Hindlimb muscle (tissue), 1 donor: ENCODE measurements around the gene ANXA1. TPM values are rescaled to one million over a fixed set of nuclear protein-coding genes. Genes with fewer than 3 reads are reported as not detected.

ENCODE experiments used
- DNase-seq: peaks from one replicate; pipeline ENCODE4 v3.0.0-alpha.2; 2013
- polyA plus RNA-seq: library from polyadenylated mRNA; unstranded; fragments of 120-200 nt; gene quantifications from one replicate; pipeline ENCODE4 v1.2.1, GENCODE V29; 2013; ENCODE audit not compliant: insufficient read length

The ANXA1 gene
- polyA plus RNA-seq, 1 donor: 81.4 TPM

DNA sequence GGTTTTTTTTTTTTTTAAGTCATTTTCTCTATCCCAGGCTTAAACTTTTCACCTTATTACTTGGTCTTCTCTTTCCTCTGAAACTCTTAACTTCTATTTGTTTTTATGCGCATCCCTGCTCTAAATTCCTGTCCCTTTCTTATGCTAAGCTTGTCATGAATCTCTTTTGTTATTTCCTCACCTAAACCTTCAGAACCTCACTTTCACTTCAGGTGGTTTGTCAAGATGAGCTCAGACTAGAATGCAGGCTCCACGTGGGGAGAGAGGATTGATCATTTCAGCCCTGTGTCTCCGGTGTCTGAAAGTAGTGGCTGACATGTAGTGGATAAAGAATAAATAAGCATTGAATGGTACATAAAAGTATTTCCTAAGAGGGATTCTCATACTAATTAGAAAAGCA is 63.6 kb downstream of the ANXA1 start:
- DNase-seq: no peak

- no peak for DNase-seq
Observed at GRCh38 chr9:73216100-73216499, 64.4 kb downstream of the ANXA1 start.

Other genes with a start within 250 kb of the ANXA1 start
- 30.8 TPM for gene ALDH1A1, start 198.8 kb upstream of the ANXA1 start, polyA plus RNA-seq